PC-9 (cell line): ENCODE measurements around the gene COL18A1.

Experiments used
- CTCF ChIP-seq: fragments of 200-600 bp; sonication (generic); conservative IDR thresholded peaks from 2 replicates; pipeline ENCODE4 v1.6.1; 2017; ENCODE audit warnings: mixed run types, antibody characterized with exemption, mild to moderate bottlenecking, moderate library complexity
- EZH2 ChIP-seq: fragments of 200-600 bp; sonication (generic); IDR thresholded peaks from 2 replicates; pipeline ENCODE4 v1.8.0; 2017; ENCODE audit warnings: antibody characterized with exemption, low read depth

- TF ChIP-seq CTCF (no peak), EZH2 (no peak)
These were observed 26.6 kb upstream of the COL18A1 start for GRCh38 chr21:45378258-45378966.
